K562 (cell line): Measurements from ENCODE around the gene CYSRT1. TPM values are rescaled to one million over a fixed set of nuclear protein-coding genes. Genes with fewer than 3 reads are reported as not detected.
A peak's percentile ranks its signal among the peaks of the same experiment; 100 is the strongest.

Source experiments
- BRD9 ChIP-seq: fragments of 450-650 bp; IDR thresholded peaks from 2 replicates; pipeline ENCODE4 v1.6.1; 2018; ENCODE audit warnings: low read depth; ENCODE audit not compliant: partially characterized antibody
- CHD7 ChIP-seq: fragments of 200-600 bp; sonication (generic); IDR thresholded peaks from one replicate; pipeline ENCODE4 v1.6.1; 2012; ENCODE audit warnings: mild to moderate bottlenecking, low read depth, low read length, inconsistent platforms
- ERF ChIP-seq: fragments of 450-650 bp; formaldehyde crosslinking; IDR thresholded peaks from 2 replicates; pipeline ENCODE4 v1.4.0; 2020; ENCODE audit warnings: mild to moderate bottlenecking, mixed read lengths
- FOXM1 ChIP-seq, 2 experiments: fragments of 450-650 bp in 1 of 2; sonication (generic) in 1 of 2; formaldehyde crosslinking in 1 of 2; IDR thresholded peaks; 2 replicates each; pipeline versions ENCODE4 v1.6.1 to v1.9.0; 2017 to 2022; ENCODE audit warnings: low read depth in 2 of 2, mild to moderate bottlenecking in 2 of 2, missing genetic modification reagents in 1 of 2, moderate library complexity in 1 of 2
- HDAC6 ChIP-seq: IDR thresholded peaks from 2 replicates; pipeline ENCODE4 v1.6.1; 2012; ENCODE audit warnings: low read depth, mild to moderate bottlenecking, control low read depth, inconsistent platforms, low read length, moderate library complexity
- HMG20B ChIP-seq: fragments of 250-450 bp; sonication (Bioruptor Pico); IDR thresholded peaks from 2 replicates; pipeline ENCODE4 v1.5.0; 2021; ENCODE audit warnings: mild to moderate bottlenecking
- ILK ChIP-seq: fragments of 450-650 bp; IDR thresholded peaks from 2 replicates; pipeline ENCODE4 v1.6.1; 2016; ENCODE audit warnings: missing genetic modification characterization, low read depth, mild to moderate bottlenecking, missing compliant biosample characterization, moderate library complexity, borderline replicate concordance
- KLF13 ChIP-seq: fragments of 450-650 bp; IDR thresholded peaks from 2 replicates; pipeline ENCODE4 v1.6.1; 2016; ENCODE audit warnings: missing genetic modification characterization, low read depth, mild to moderate bottlenecking, missing compliant biosample characterization, moderate library complexity, borderline replicate concordance
- LARP7 ChIP-seq: fragments of 450-650 bp; IDR thresholded peaks from 2 replicates; pipeline ENCODE4 v1.6.1; 2016
- SMARCE1 ChIP-seq: fragments of 450-650 bp; IDR thresholded peaks from 2 replicates; pipeline ENCODE4 v1.7.1; 2016; ENCODE audit warnings: mild to moderate bottlenecking
- ZKSCAN8 ChIP-seq: fragments of 200-800 bp; sonication (Bioruptor generic); IDR thresholded peaks from 2 replicates; pipeline ENCODE4 v1.6.1; 2016; ENCODE audit warnings: missing genetic modification characterization, missing compliant biosample characterization
- ZNF436 ChIP-seq: fragments of 250-450, 450-650 bp; sonication (Bioruptor Pico); formaldehyde crosslinking; IDR thresholded peaks from 2 replicates; pipeline ENCODE4 v1.7.0; 2020; ENCODE audit warnings: mild to moderate bottlenecking
- polyA plus RNA-seq, 8 experiments: library from polyadenylated mRNA; depleted of rRNA in 4 of 8; stranded (reverse) in 5 of 8; unstranded in 3 of 8; fragments of >200 nt; fragmentation: Nextera tagmentation in 2 of 8; fragmentation: Illumina TruSeq in 1 of 8; extraction: Ambion mirVana in 2 of 8; extraction: Trizol in 1 of 8; gene quantifications; 2 replicates each; pipeline versions ENCODE4 v1.2.1 to v1.2.3, GENCODE V29; 2011 to 2014; ENCODE audit warnings: inconsistent platforms in 1 of 8, missing spikeins in 1 of 8
- total RNA-seq, 7 experiments: library from RNA; depleted of rRNA in 6 of 7; stranded (reverse); fragments of >200 nt in 6 of 7; fragmentation: Illumina TruSeq in 2 of 7; extraction: Trizol in 2 of 7; gene quantifications; 2 replicates each; pipeline versions ENCODE4 v1.2.1 to v1.2.3, GENCODE V29; 2011 to 2021; ENCODE audit warnings: low replicate concordance in 1 of 7
- TF ChIP-seq, protein P1 (sequence below): fragments of 250-450 bp; sonication (Bioruptor Pico); IDR thresholded peaks from 2 replicates; pipeline ENCODE4 v1.4.0; 2020; ENCODE audit warnings: borderline replicate concordance
- TF ChIP-seq, protein P2 (sequence below), 2 experiments: fragments of 450-650 bp in 1 of 2; sonication (generic) in 1 of 2; formaldehyde crosslinking; conservative IDR thresholded peaks; 2 replicates each; pipeline versions ENCODE4 v1.4.0 to v1.8.1; 2020 to 2022; ENCODE audit warnings: mild to moderate bottlenecking in 1 of 2, missing genetic modification reagents in 1 of 2

The CYSRT1 gene
- total and polyA plus RNA-seq, 9 of the 15 experiments (the other 6 are each of a cell fraction or from before 2014, with no cell fraction given), result 0.04 to 1.4 (median 0.42) TPM; not detected in 3

DNA sequence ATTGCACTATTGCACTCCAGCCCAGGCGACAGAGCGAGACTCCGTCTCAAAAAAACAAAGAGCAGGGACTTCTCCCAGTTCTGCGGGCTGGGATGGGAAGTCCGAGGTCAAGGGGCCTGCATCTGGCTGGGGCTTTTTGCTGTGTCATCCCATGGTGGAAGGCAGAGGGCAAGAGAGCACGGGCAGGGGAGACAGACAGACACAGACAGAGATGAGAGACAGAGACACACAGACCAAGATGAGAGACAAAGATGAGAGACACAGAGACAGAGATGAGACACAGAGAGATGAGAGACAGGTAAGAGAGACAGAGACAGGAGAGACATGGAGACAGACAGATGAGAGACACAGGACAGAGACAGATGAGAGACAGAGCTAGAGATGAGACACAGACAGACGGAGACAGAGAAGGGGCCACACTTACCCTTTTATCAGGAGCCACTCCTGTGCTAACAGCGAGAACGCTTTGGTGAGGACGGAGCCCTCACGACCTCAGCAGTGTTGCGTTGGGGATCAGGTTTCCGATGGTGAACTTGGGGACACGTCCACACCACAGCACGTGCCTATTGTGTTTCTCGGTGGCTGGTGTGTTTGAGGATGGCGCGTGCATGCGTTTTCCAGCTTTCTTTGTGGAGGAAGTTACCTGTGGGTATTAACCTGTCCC lies 43.7 kb downstream of the CYSRT1 start (continued):
- TF ChIP-seq ILK (tag) (no peak), FOXM1 (IDR thresholded peaks at IDR 0.05; ENCODE audit: low read depth) (no peak), FOXM1 (CRISPR knock-in tag; IDR thresholded peaks at IDR 0.05; ENCODE audit: low read depth) (no peak), LARP7 (peak; percentile 87), SMARCE1 (peak; percentile 80), ERF (no peak), CHD7 (no peak), KLF13 (no peak), ZKSCAN8 (CRISPR knock-in tag) (no peak), ZNF436 (CRISPR knock-in tag) (no peak), BRD9 (peak; percentile 69), HMG20B (CRISPR knock-in tag) (no peak), HDAC6 (no peak)
- TF ChIP-seq, protein P1, sequence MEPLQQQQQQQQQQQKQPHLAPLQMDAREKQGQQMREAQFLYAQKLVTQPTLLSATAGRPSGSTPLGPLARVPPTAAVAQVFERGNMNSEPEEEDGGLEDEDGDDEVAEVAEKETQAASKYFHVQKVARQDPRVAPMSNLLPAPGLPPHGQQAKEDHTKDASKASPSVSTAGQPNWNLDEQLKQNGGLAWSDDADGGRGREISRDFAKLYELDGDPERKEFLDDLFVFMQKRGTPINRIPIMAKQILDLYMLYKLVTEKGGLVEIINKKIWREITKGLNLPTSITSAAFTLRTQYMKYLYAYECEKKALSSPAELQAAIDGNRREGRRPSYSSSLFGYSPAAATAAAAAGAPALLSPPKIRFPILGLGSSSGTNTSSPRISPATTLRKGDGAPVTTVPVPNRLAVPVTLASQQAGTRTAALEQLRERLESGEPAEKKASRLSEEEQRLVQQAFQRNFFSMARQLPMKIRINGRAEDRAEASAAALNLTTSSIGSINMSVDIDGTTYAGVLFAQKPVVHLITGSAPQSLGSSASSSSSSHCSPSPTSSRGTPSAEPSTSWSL (CRISPR knock-in tag), result no peak
- TF ChIP-seq, protein P2, sequence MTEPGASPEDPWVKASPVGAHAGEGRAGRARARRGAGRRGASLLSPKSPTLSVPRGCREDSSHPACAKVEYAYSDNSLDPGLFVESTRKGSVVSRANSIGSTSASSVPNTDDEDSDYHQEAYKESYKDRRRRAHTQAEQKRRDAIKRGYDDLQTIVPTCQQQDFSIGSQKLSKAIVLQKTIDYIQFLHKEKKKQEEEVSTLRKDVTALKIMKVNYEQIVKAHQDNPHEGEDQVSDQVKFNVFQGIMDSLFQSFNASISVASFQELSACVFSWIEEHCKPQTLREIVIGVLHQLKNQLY (CRISPR knock-in tag; conservative IDR thresholded peaks at IDR 0.05), result no peak
